PC-3 (cell line): ENCODE measurements around the gene FZD4.

Experiments
- CTCF ChIP-seq: fragments of 300-600 bp; sonication (generic); conservative IDR thresholded peaks from 2 replicates; pipeline ENCODE4 v1.5.1; 2017; ENCODE audit warnings: antibody characterized with exemption, low read depth, mild to moderate bottlenecking, low read length
- EZH2 ChIP-seq: fragments of 300-600 bp; sonication (generic); IDR thresholded peaks from one replicate; pipeline ENCODE4 v1.6.1; 2017; ENCODE audit warnings: antibody characterized with exemption, mild to moderate bottlenecking, low read length; ENCODE audit not compliant: unreplicated experiment
- EZH2phosphoT487 ChIP-seq: fragments of 300-600 bp; sonication (generic); IDR thresholded peaks from 2 replicates; pipeline ENCODE4 v1.6.1; 2018; ENCODE audit warnings: mild to moderate bottlenecking, antibody characterized with exemption, low read length, borderline replicate concordance

GRCh38 chr11:86931548-86932258, 23.5 kb downstream of the FZD4 start:
- TF ChIP-seq CTCF (no peak), EZH2 (no peak), EZH2phosphoT487 (no peak)
